ENCODE data around the gene DENND2A.
A peak's percentile ranks its signal among the peaks of the same experiment; 100 is the strongest.
"Not testable (repeated sequence)": the region's sequence is repeated elsewhere in the genome, so short reads cannot be mapped to it uniquely, and the experiment has no call there.

DENND2A gene

GRCh38 chr7:140645166-140645900 lies 4.7 kb upstream of the DENND2A start:
- TF ChIP-seq CTCF (conservative IDR thresholded peaks at IDR 0.05; ENCODE audit: low read length) = peak; percentile 36
- no peak for DNase-seq (ENCODE audit: low read depth)
- H3K4me3 ChIP-seq (ENCODE audit: low read length) = no peak overlapping the region

- DNase-seq (ENCODE audit: low read depth); H3K4me3 ChIP-seq (ENCODE audit: low read length): not testable (repeated sequence)
Observed at GRCh38 chr7:140644761-140645160, 4.1 kb upstream of the DENND2A start.

GRCh38 chr7:140643416-140643815 lies 2.8 kb upstream of the DENND2A start:
- no peak for TF ChIP-seq CTCF (conservative IDR thresholded peaks at IDR 0.05; ENCODE audit: low read length)
- no peak for DNase-seq (ENCODE audit: low read depth)
- no peak overlapping the region for H3K4me3 ChIP-seq (ENCODE audit: low read length)

GRCh38 chr7:140641524-140642195 lies 1.0 kb upstream of the DENND2A start:
- H3K4me3 ChIP-seq (ENCODE audit: low read length) = no peak overlapping the region
- no peak for DNase-seq (ENCODE audit: low read depth)
- no peak for TF ChIP-seq CTCF (conservative IDR thresholded peaks at IDR 0.05; ENCODE audit: low read length)

- peak; percentile 35 for DNase-seq (ENCODE audit: low read depth)
- peak overlapping the region; percentile 55 for H3K4me3 ChIP-seq (ENCODE audit: low read length)
- no peak for TF ChIP-seq CTCF (conservative IDR thresholded peaks at IDR 0.05; ENCODE audit: low read length)
Observed at GRCh38 chr7:140640060-140640637, 464 bp downstream of the DENND2A start.

GRCh38 chr7:140639366-140640053 lies 1.1 kb downstream of the DENND2A start:
- peak; percentile 85 for DNase-seq (ENCODE audit: low read depth)
- TF ChIP-seq CTCF (conservative IDR thresholded peaks at IDR 0.05; ENCODE audit: low read length) = no peak
- H3K4me3 ChIP-seq (ENCODE audit: low read length) = peak overlapping the region; percentile 55

GRCh38 chr7:140638173-140638791 lies 2.3 kb downstream of the DENND2A start:
- H3K4me3 ChIP-seq (ENCODE audit: low read length) = no peak overlapping the region
- TF ChIP-seq CTCF (conservative IDR thresholded peaks at IDR 0.05; ENCODE audit: low read length) = peak; percentile 44
- peak; percentile 87 for DNase-seq (ENCODE audit: low read depth)
